Measurements from ENCODE around the gene ENTREP3.

ENTREP3 gene

GRCh38 chr1:155197901-155198546, 57.3 kb downstream of the ENTREP3 start:
- no peak for DNase-seq

Data from activated CD4-positive, alpha-beta T cell treated with anti-CD3 and anti-CD28 coated beads, Interleukin-2, amount 50 U/mL, for 1 hour (primary cell).